Measurements from ENCODE around the gene RTN4RL1. TPM values are rescaled to one million over a fixed set of nuclear protein-coding genes. Genes with fewer than 3 reads are reported as not detected.
A peak's percentile ranks its signal among the peaks of the same experiment; 100 is the strongest.
"Not testable (repeated sequence)": the region's sequence is repeated elsewhere in the genome, so short reads cannot be mapped to it uniquely, and the experiment has no call there.

RTN4RL1 gene
- total and polyA plus RNA-seq, 7 experiments from 2014 or later: 0.19 to 1.5 (median 0.49) TPM; not detected in 2

DNA sequence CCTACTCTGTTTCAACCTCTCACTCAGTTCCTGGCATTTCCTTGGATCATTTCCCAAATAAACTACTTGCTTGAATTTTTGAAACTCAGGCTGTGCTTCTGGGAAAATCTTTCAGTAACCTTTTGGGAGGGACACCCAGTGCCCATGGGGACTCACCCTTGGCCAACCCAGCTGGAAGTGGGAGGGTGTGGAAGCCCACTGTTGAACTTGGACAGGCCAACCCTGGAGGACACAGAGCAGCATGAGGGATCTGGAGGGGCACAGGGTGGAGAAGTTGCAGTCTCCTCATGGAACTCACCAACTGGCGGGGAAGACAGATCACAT, 11.2 kb downstream of the RTN4RL1 start:
- CTCF ChIA-PET: no interaction called here
- peaks cover 0 to 4% (median 0%) of the 10 kb centered on the region in 7 donors for H3K4me1 Mint-ChIP-seq

DNA sequence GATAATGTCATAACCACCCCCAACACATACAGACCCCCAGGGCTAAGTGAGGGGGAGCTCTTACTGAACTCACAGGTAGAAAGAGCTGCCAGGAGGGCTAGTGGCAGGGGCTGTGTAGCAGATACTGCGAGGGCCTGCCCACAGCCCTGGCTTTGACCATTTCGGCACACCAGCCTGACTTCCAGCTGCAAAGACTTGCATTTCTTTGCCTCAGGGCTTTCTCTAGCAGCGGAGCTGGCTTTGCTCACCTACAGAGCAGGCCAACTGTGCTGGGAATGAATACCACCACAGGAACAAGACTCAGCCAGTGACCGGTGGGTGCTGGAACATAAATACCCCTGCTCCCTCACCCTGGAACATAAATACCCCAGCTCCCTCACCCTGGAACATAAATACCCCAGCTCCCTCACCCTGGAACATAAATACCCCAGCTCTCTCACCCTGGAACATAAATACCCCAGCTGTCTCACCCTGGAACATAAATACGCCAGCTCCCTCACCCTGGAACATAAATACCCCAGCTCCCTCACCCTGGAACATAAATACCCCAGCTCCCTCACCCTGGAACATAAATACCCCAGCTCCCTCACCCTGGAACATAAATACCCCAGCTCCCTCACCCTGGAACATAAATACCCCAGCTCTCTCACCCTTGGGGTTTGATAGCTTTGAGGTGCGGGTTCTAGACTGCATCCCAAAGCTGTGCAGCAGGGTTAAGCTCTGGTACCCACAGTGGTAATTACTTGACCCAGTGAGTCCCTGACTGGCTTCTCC, 11.7 kb downstream of the RTN4RL1 start:
- H3K4me1 ChIP-seq (ENCODE audit: control insufficient read depth in 2 of 2, insufficient read depth in 2 of 2, low read length in 2 of 2); POLR2A ChIA-PET; H3K4me3 Mint-ChIP-seq; H3K9me3 Mint-ChIP-seq; DNase-seq; H3K36me3 Mint-ChIP-seq; H3K27me3 ChIP-seq (ENCODE audit: control insufficient read depth in 2 of 2, insufficient read depth in 2 of 2, low read length in 2 of 2); CTCF ChIA-PET; H3K36me3 ChIP-seq (ENCODE audit: control insufficient read depth in 2 of 3, insufficient read depth in 3 of 3, low read length in 3 of 3); H3K27ac Mint-ChIP-seq; H3K9me3 ChIP-seq (ENCODE audit: control insufficient read depth in 2 of 3, low read length in 3 of 3); H3K4me3 ChIP-seq (ENCODE audit: low read length); ATAC-seq; intact Hi-C loops (cut with micrococcal nuclease); H3K4me1 Mint-ChIP-seq; H3K27ac ChIP-seq (ENCODE audit: low read depth, low read length): not testable (repeated sequence)
- peaks cover 0 to 24% (median 11%) of the 10 kb centered on the region in 5 donors for H3K27me3 Mint-ChIP-seq

More for the DNA sequence above, 11.2 kb downstream of the RTN4RL1 start:
- H3K9me3 ChIP-seq (ENCODE audit: control insufficient read depth in 2 of 3, low read length in 3 of 3): no peaks in the 10 kb centered on the region
- no peaks in the 10 kb centered on the region for H3K27me3 ChIP-seq (ENCODE audit: control insufficient read depth in 2 of 2, insufficient read depth in 2 of 2, low read length in 2 of 2)
- no peak for ATAC-seq
- H3K4me1 ChIP-seq (ENCODE audit: control insufficient read depth in 2 of 2, insufficient read depth in 2 of 2, low read length in 2 of 2): no peaks in the 10 kb centered on the region
- H3K27ac ChIP-seq (ENCODE audit: low read depth, low read length): no peak overlapping the region
- POLR2A ChIA-PET: no interaction called here
- H3K36me3 Mint-ChIP-seq: peaks cover 0 to 3% (median 0%) of the 10 kb centered on the region in 5 donors
- intact Hi-C loops (cut with micrococcal nuclease): no loop called here
- no peaks in the 10 kb centered on the region for H3K9me3 Mint-ChIP-seq
- no peak for DNase-seq
- peaks cover 0 to 28% (median 11%) of the 10 kb centered on the region in 5 donors for H3K27me3 Mint-ChIP-seq
- H3K4me3 Mint-ChIP-seq: no peak overlapping the region
- no peaks in the 10 kb centered on the region for H3K36me3 ChIP-seq (ENCODE audit: control insufficient read depth in 2 of 3, insufficient read depth in 3 of 3, low read length in 3 of 3)
- H3K4me3 ChIP-seq (ENCODE audit: low read length): no peak overlapping the region
- H3K27ac Mint-ChIP-seq: no peak overlapping the region

DNA sequence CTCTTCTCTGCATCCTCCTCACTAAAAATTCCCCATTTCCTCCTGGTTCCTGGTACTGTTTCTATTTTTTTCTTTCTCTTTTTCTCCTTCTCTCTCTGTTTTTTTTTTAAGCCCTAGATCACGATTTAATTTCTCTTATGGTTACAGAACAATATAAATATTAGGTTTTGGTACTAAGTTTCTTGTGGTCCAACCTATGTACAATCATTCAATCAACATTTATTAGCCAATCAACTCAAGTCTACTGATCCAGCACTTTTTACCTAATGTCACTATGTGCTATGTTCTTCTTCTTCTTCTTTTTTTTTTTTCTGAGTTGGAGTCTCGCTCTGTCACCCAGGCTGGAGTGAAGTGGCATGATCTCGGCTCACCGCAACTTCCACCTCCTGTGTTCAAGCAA, 12.6 kb downstream of the RTN4RL1 start:
- no peak overlapping the region for H3K27ac ChIP-seq (ENCODE audit: low read depth, low read length)
- POLR2A ChIA-PET: no interaction called here
- H3K36me3 ChIP-seq (ENCODE audit: control insufficient read depth in 2 of 3, insufficient read depth in 3 of 3, low read length in 3 of 3): no peaks in the 10 kb centered on the region
- intact Hi-C loops (cut with micrococcal nuclease): no loop called here
- Mint-ChIP-seq H3K27me3 (peaks cover 0 to 18% (median 11%) of the 10 kb centered on the region in 5 donors), H3K4me1 (peaks cover 0 to 4% (median 0%) of the 10 kb centered on the region in 7 donors), H3K36me3 (peaks cover 0 to 3% (median 0%) of the 10 kb centered on the region in 5 donors), H3K4me3 (no peak overlapping the region), H3K27ac (no peak overlapping the region), H3K9me3 (no peaks in the 10 kb centered on the region)
- H3K4me1 ChIP-seq (ENCODE audit: control insufficient read depth in 2 of 2, insufficient read depth in 2 of 2, low read length in 2 of 2): no peaks in the 10 kb centered on the region
- CTCF ChIA-PET: no interaction called here
- H3K9me3 ChIP-seq (ENCODE audit: control insufficient read depth in 2 of 3, low read length in 3 of 3): no peaks in the 10 kb centered on the region
- no peak overlapping the region for H3K4me3 ChIP-seq (ENCODE audit: low read length)
- DNase-seq: no peak
- H3K27me3 ChIP-seq (ENCODE audit: control insufficient read depth in 2 of 2, insufficient read depth in 2 of 2, low read length in 2 of 2): no peaks in the 10 kb centered on the region
- ATAC-seq: no peak

DNA sequence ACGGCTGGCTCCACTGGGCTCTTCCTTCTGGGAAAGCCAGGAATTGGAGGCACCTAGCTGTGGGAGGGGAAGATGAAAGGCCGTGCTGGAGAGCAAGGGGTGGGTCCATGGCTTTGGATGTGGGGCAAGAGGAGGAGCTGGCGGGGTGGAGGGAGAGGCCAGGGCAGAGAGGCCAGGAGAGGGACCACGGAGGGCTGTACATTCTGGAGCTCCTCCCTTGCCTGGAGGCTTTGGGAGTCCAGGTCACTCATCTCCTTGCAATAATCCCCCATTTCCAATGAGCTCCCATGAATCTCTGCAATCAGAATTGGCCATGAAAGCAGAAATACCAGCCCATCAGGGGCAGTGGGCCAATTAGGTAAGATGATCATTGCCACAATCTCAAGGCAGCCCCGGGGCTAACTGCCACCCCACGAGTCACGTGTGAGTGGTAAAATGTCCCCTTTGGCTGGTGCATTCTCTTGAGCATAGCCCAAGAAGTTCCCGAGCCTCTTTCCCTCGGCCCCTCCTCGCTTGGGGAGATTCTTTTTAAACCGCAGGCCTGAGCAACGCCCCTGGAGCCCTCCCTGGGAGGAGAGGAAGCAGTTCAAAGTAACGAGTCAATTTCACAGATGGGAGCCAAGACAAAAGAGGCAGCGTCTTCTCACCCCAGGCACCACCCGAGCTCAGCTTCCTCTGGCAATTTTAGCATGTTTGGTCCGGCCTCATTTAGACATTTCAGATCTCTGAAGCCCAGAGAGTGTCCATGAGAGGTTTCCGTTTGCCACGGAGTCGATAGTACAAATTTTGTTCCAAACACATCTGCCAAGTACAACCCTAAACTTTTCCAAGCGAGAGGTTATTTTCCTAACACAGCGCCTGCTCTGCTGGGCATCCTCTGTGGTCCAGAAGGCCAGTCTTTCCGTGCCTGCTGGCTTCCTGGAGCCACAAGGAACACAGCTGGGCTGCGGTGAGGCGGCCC, 13.4 kb downstream of the RTN4RL1 start:
- intact Hi-C loops (cut with micrococcal nuclease): no loop called here
- POLR2A ChIA-PET: no interaction called here
- H3K9me3 Mint-ChIP-seq: no peaks in the 10 kb centered on the region

DNA sequence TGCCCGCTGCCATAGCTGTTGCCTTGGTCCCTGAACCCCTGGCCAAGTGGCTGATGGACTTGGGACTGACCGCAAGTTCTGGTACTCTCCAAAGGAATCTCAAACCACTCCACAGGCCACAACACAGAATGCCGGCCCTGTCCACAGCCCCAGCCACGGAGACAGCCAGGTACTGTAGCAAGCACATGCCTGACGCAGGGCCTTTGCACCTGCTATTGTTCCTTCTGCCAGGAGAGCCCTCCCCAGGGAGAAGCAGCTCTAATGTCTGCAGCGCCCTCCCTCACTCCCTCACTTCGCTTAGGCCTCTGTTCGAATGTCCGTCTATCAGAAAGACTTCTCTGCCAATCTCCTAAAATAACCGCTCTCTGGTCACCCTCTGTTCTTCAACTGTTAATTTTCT, 15.4 kb downstream of the RTN4RL1 start:
- H3K27me3 Mint-ChIP-seq: peaks cover 0 to 18% (median 6%) of the 10 kb centered on the region in 5 donors
- peaks cover 0 to 4% (median 0%) of the 10 kb centered on the region in 7 donors for H3K4me1 Mint-ChIP-seq
- POLR2A ChIA-PET: no interaction called here

More for the DNA sequence above, 13.4 kb downstream of the RTN4RL1 start:
- CTCF ChIA-PET: no interaction called here
- Mint-ChIP-seq H3K27me3 (peaks cover 0 to 18% (median 11%) of the 10 kb centered on the region in 5 donors), H3K27ac (no peak overlapping the region), H3K36me3 (peaks cover 0 to 3% (median 0%) of the 10 kb centered on the region in 5 donors), H3K4me3 (no peak overlapping the region), H3K4me1 (peaks cover 0 to 4% (median 0%) of the 10 kb centered on the region in 7 donors)
- no peaks in the 10 kb centered on the region for H3K36me3 ChIP-seq (ENCODE audit: control insufficient read depth in 2 of 3, insufficient read depth in 3 of 3, low read length in 3 of 3)
- ATAC-seq (no peak), DNase-seq (no peak)
- H3K27me3 ChIP-seq (ENCODE audit: control insufficient read depth in 2 of 2, insufficient read depth in 2 of 2, low read length in 2 of 2): no peaks in the 10 kb centered on the region
- H3K27ac ChIP-seq (ENCODE audit: low read depth, low read length): no peak overlapping the region
- no peak overlapping the region for H3K4me3 ChIP-seq (ENCODE audit: low read length)
- H3K9me3 ChIP-seq (ENCODE audit: control insufficient read depth in 2 of 3, low read length in 3 of 3): no peaks in the 10 kb centered on the region
- H3K4me1 ChIP-seq (ENCODE audit: control insufficient read depth in 2 of 2, insufficient read depth in 2 of 2, low read length in 2 of 2): no peaks in the 10 kb centered on the region

DNA sequence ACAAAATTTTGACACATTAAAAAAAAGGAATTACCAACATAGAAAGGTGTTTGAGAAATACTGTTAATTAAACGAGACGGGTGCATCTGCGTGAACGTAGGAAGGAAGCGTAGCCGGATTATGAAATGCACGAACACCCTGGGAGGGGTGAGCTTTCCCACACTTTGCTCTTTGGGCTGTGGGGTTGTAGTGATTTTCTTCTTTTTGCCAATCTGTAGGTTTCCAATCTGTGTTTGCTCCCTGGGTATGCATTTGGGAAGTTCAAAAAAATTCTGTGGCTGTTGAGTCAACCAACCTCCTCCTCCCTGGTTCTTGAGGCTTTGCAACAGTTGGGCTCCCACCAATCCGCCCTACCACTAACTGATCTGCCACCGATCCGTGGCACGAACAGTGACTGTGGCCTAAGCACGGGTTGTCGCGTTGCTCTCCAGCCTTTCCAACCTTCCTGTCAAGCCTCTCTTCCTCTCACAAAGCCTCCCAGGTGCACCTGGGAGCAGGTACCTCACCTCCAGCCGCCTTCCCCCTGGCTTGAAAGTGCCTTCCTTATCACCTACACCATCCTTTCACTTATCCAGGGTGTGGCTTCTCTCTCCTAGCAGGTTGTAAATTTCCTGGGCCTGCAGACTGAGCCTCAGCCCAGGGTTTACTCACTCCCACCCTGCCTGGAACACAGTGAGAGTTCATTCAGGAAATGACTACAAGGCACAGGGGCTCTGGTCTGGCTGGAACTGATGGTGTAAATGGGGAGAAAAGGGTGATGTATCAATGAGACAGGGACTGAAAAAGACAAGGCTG, 16.6 kb downstream of the RTN4RL1 start:
- Mint-ChIP-seq H3K4me1 (peaks cover 0 to 4% (median 0%) of the 10 kb centered on the region in 7 donors), H3K27me3 (peaks cover 0 to 12% (median 5%) of the 10 kb centered on the region in 5 donors), H3K9me3 (no peaks in the 10 kb centered on the region), H3K4me3 (no peak overlapping the region), H3K36me3 (peaks cover 0 to 3% (median 0%) of the 10 kb centered on the region in 5 donors), H3K27ac (peak overlapping the region in 1 of 9 donors; percentile 49)
- H3K27me3 ChIP-seq (ENCODE audit: control insufficient read depth in 2 of 2, insufficient read depth in 2 of 2, low read length in 2 of 2): no peaks in the 10 kb centered on the region
- intact Hi-C loops (cut with micrococcal nuclease): no loop called here
- DNase-seq (no peak), ATAC-seq (no peak)
- ChIA-PET POLR2A (interaction anchor here (0.6 kb wide), 1 partner anchor 185 kb away, joined by 4 read pairs; no protein-coding TSS in a partner anchor), CTCF (no interaction called here)
- H3K4me3 ChIP-seq (ENCODE audit: low read length): no peak overlapping the region
- H3K9me3 ChIP-seq (ENCODE audit: control insufficient read depth in 2 of 3, low read length in 3 of 3): no peaks in the 10 kb centered on the region
- no peaks in the 10 kb centered on the region for H3K4me1 ChIP-seq (ENCODE audit: control insufficient read depth in 2 of 2, insufficient read depth in 2 of 2, low read length in 2 of 2)
- H3K27ac ChIP-seq (ENCODE audit: low read depth, low read length): no peak overlapping the region
- no peaks in the 10 kb centered on the region for H3K36me3 ChIP-seq (ENCODE audit: control insufficient read depth in 2 of 3, insufficient read depth in 3 of 3, low read length in 3 of 3)

More for the DNA sequence above, 15.4 kb downstream of the RTN4RL1 start:
- Mint-ChIP-seq H3K27ac (no peak overlapping the region), H3K36me3 (peaks cover 0 to 3% (median 0%) of the 10 kb centered on the region in 5 donors), H3K9me3 (no peaks in the 10 kb centered on the region), H3K4me3 (no peak overlapping the region)
- H3K9me3 ChIP-seq (ENCODE audit: control insufficient read depth in 2 of 3, low read length in 3 of 3): no peaks in the 10 kb centered on the region
- no peak overlapping the region for H3K4me3 ChIP-seq (ENCODE audit: low read length)
- no peak overlapping the region for H3K27ac ChIP-seq (ENCODE audit: low read depth, low read length)
- intact Hi-C loops (cut with micrococcal nuclease): no loop called here
- no peaks in the 10 kb centered on the region for H3K36me3 ChIP-seq (ENCODE audit: control insufficient read depth in 2 of 3, insufficient read depth in 3 of 3, low read length in 3 of 3)
- no peak for DNase-seq
- no peaks in the 10 kb centered on the region for H3K27me3 ChIP-seq (ENCODE audit: control insufficient read depth in 2 of 2, insufficient read depth in 2 of 2, low read length in 2 of 2)
- no peak for ATAC-seq
- CTCF ChIA-PET: no interaction called here
- H3K4me1 ChIP-seq (ENCODE audit: control insufficient read depth in 2 of 2, insufficient read depth in 2 of 2, low read length in 2 of 2): no peaks in the 10 kb centered on the region

All from naive thymus-derived CD4-positive, alpha-beta T cell (primary cell).